Muscle of leg (tissue), 11 donors: Measurements from ENCODE around the gene DMPK. TPM values are rescaled to one million over a fixed set of nuclear protein-coding genes. Genes with fewer than 3 reads are reported as not detected.
"Not testable (repeated sequence)": the region's sequence is repeated elsewhere in the genome, so short reads cannot be mapped to it uniquely, and the experiment has no call there.

Experiments used
- DNase-seq: peaks from one replicate; pipeline ENCODE4 v3.0.0; 2013
- H3K27ac ChIP-seq: one replicate; pipeline ENCODE4 v1.5.1; 2013; ENCODE audit warnings: mild to moderate bottlenecking, low read length, control low read depth
- H3K27me3 ChIP-seq: one replicate; pipeline ENCODE4 v1.6.1; 2013; ENCODE audit warnings: low read length; ENCODE audit not compliant: control insufficient read depth, insufficient read depth
- H3K36me3 ChIP-seq: one replicate; pipeline ENCODE4 v1.6.1; 2013; ENCODE audit warnings: low read length; ENCODE audit not compliant: control insufficient read depth, insufficient read depth
- H3K4me1 ChIP-seq: one replicate; pipeline ENCODE4 v1.6.1; 2013; ENCODE audit warnings: low read length; ENCODE audit not compliant: control insufficient read depth, insufficient read depth
- H3K4me3 ChIP-seq: one replicate; pipeline ENCODE4 v1.5.1; 2013; ENCODE audit warnings: low read length, control low read depth
- H3K9me3 ChIP-seq: replicated peaks from 2 replicates; pipeline ENCODE4 v1.6.1; 2013; ENCODE audit warnings: low read depth, low read length; ENCODE audit not compliant: control insufficient read depth
- WGBS: methylation state at CpG from one replicate; pipeline ENCODE4 v1.1.5; 2013; ENCODE audit warnings: missing lambda C conversion rate; ENCODE audit not compliant: insufficient coverage; 5-methylcytosine and 5-hydroxymethylcytosine counted together
- polyA plus RNA-seq, 8 donors: library from polyadenylated mRNA; unstranded; fragments of 120-200 nt; gene quantifications; one replicate each; pipeline versions ENCODE4 v1.2.1 to v1.2.3, GENCODE V29; 2013; ENCODE audit warnings: inconsistent platforms in 1 of 8, low replicate concordance in 1 of 8; ENCODE audit not compliant: insufficient read length in 8 of 8, insufficient read depth in 1 of 8
- total RNA-seq: library from RNA; stranded (reverse); fragments of 120-200 nt; gene quantifications from one replicate; pipeline ENCODE4 v1.2.4, GENCODE V29; 2013

DMPK gene
- total and polyA plus RNA-seq, 9 donors = 158 to 390 (median 318) TPM

- H3K4me1 ChIP-seq = no peaks in the 10 kb centered on the region
- H3K4me3 ChIP-seq = no peak overlapping the region
- no peaks in the 10 kb centered on the region for H3K36me3 ChIP-seq
- peaks cover 14% of the 10 kb centered on the region for H3K27me3 ChIP-seq
- DNase-seq = no peak
- H3K9me3 ChIP-seq = no peaks in the 10 kb centered on the region
- 59% methylated on average over 2 of the region's 5 CpGs for WGBS
- no peak overlapping the region for H3K27ac ChIP-seq
Observed at GRCh38 chr19:45747513-45747912, 34.8 kb downstream of the DMPK start.

DNA sequence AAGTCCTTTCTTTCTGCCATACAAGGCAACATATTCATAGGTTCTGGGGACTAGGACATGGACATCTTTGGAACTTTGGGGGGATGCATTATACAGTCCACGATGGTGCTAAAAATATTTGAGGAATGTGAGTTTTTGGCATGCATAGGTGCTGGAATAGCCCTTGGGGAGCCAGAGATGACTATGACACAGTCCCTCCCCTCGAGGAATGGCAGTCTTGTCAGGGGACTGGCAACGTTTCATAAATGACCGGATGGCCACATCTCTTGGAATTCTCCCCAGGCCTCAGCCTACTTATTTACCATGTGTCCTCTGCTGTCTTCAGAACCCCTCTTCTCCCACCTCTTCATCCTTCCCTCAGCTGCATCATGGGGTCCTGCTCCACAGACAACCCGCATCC is 35.4 kb downstream of the DMPK start:
- no peak overlapping the region for H3K27ac ChIP-seq
- no peaks in the 10 kb centered on the region for H3K9me3 ChIP-seq
- 60% methylated on average over 1 of the region's 5 CpGs for WGBS
- no peak overlapping the region for H3K4me3 ChIP-seq
- peaks cover 14% of the 10 kb centered on the region for H3K27me3 ChIP-seq
- no peak for DNase-seq
- no peaks in the 10 kb centered on the region for H3K4me1 ChIP-seq
- no peaks in the 10 kb centered on the region for H3K36me3 ChIP-seq

DNA sequence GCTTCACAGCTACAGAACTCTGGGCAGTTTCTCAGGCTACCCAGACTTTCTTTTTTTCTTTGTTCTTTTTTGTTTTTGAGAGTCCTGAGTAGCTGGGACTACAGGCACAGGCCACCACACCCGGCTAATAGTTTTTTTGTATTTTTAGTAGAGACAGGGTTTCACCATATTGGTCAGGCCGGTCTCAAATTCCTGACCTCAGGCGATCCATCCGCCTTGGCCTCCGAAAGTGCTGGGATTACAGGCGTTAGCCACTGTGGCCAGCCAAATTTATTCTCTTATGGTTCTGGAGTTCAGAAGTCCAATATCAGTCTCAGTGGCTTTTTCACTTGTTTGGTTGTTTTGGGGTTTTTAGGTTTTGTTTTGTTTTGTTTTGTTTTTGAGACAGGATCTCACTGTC is 36.7 kb downstream of the DMPK start:
- DNase-seq = no peak
- 83% methylated on average over 4 of the region's 6 CpGs for WGBS
- Histone ChIP-seq H3K27me3 (peaks cover 14% of the 10 kb centered on the region), H3K4me3 (no peak overlapping the region), H3K9me3 (no peaks in the 10 kb centered on the region), H3K4me1 (no peaks in the 10 kb centered on the region), H3K36me3 (no peaks in the 10 kb centered on the region), H3K27ac (no peak overlapping the region)

- peaks cover 14% of the 10 kb centered on the region for H3K27me3 ChIP-seq
- WGBS = 45% methylated on average over 2 of the region's 4 CpGs
- H3K9me3 ChIP-seq = no peaks in the 10 kb centered on the region
- H3K36me3 ChIP-seq = no peaks in the 10 kb centered on the region
- H3K27ac ChIP-seq = no peak overlapping the region
- DNase-seq = no peak
- H3K4me1 ChIP-seq = no peaks in the 10 kb centered on the region
- H3K4me3 ChIP-seq = no peak overlapping the region
Observed at GRCh38 chr19:45742969-45743368, 39.3 kb downstream of the DMPK start.

GRCh38 chr19:45739498-45740439 is 42.5 kb downstream of the DMPK start:
- no peak overlapping the region for H3K4me3 ChIP-seq
- no peaks in the 10 kb centered on the region for H3K36me3 ChIP-seq
- no peaks in the 10 kb centered on the region for H3K9me3 ChIP-seq
- peaks cover 3% of the 10 kb centered on the region for H3K27me3 ChIP-seq
- H3K27ac ChIP-seq = no peak overlapping the region
- no peaks in the 10 kb centered on the region for H3K4me1 ChIP-seq
- no peak for DNase-seq
- WGBS = 92% methylated on average over 2 of the region's 10 CpGs

GRCh38 chr19:45733160-45733810 is 49.0 kb downstream of the DMPK start, which contains the start of gene MEIOSIN:
TSS of gene MEIOSIN (plus strand) at chr19:45733439. CDS start at chr19:45735377, 1,938 bp downstream.
- H3K9me3 ChIP-seq = no peaks in the 10 kb centered on the region
- no peaks in the 10 kb centered on the region for H3K27me3 ChIP-seq
- WGBS = 91% methylated on average over 53 of the region's 59 CpGs
- H3K4me3 ChIP-seq = no peak within 1 kb of the TSS
- no peak within 1 kb of the TSS for H3K27ac ChIP-seq
- no peak for DNase-seq
- no peaks in the 10 kb centered on the region for H3K36me3 ChIP-seq
- H3K4me1 ChIP-seq = peaks cover 8% of the 10 kb centered on the region

- DNase-seq = peak; percentile 99
- Histone ChIP-seq H3K9me3 (no peaks in the 10 kb centered on the region), H3K36me3 (no peaks in the 10 kb centered on the region), H3K27ac (peak within 1 kb of the TSS; percentile 69), H3K27me3 (no peaks in the 10 kb centered on the region), H3K4me1 (peaks cover 8% of the 10 kb centered on the region), H3K4me3 (peak within 1 kb of the TSS; percentile 81)
- WGBS = 0% methylated on average over 36 of the region's 48 CpGs
Observed at GRCh38 chr19:45730368-45731288, 51.7 kb downstream of the DMPK start, which contains the start of gene FBXO46. TSS of gene FBXO46 (minus strand) at chr19:45730896. CDS start at chr19:45713495, 17,401 bp downstream.

- H3K27me3 ChIP-seq = no peaks in the 10 kb centered on the region
- peak overlapping the region; percentile 81 for H3K4me3 ChIP-seq
- H3K27ac ChIP-seq = peak overlapping the region; percentile 69
- DNase-seq = no peak
- H3K36me3 ChIP-seq = no peaks in the 10 kb centered on the region
- peaks cover 8% of the 10 kb centered on the region for H3K4me1 ChIP-seq
- H3K9me3 ChIP-seq = no peaks in the 10 kb centered on the region
- 6% methylated on average over 6 of the region's 10 CpGs for WGBS
Observed at GRCh38 chr19:45729800-45730290, 52.4 kb downstream of the DMPK start.

GRCh38 chr19:45728683-45729082 is 53.6 kb downstream of the DMPK start:
- H3K27ac ChIP-seq, H3K4me3 ChIP-seq, H3K27me3 ChIP-seq, H3K36me3 ChIP-seq, H3K9me3 ChIP-seq, H3K4me1 ChIP-seq, DNase-seq: not testable (repeated sequence)
- 94% methylated on average over 15 of the region's 18 CpGs for WGBS
